Activated T-helper 17 cell treated with anti-CD3 and anti-CD28 coated beads, Interleukin-2, amount 50 U/mL, for 72 hours (primary cell): ENCODE measurements around the gene COMMD1. TPM values are rescaled to one million over a fixed set of nuclear protein-coding genes. Genes with fewer than 3 reads are reported as not detected.
"Not testable (repeated sequence)": the region's sequence is repeated elsewhere in the genome, so short reads cannot be mapped to it uniquely, and the experiment has no call there.

Experiments used
- ATAC-seq: fragments of 150-1000 bp; cut with Tn5 transposase; replicated peaks from 2 replicates; pipeline ENCODE4 v1.10.0; 2021; ENCODE audit warnings: mild to moderate bottlenecking, moderate library complexity
- H3K27ac Mint-ChIP-seq: one replicate; pipeline ENCODE4 v1.8.0; 2022; ENCODE audit warnings: mixed read lengths
- H3K27me3 Mint-ChIP-seq: one replicate; pipeline ENCODE4 v1.8.0; 2022; ENCODE audit warnings: mixed read lengths
- H3K36me3 Mint-ChIP-seq: one replicate; pipeline ENCODE4 v1.8.0; 2022; ENCODE audit warnings: low read depth, mild to moderate bottlenecking, mixed read lengths
- H3K4me1 Mint-ChIP-seq: one replicate; pipeline ENCODE4 v1.8.0; 2022; ENCODE audit warnings: mixed read lengths
- H3K4me3 Mint-ChIP-seq: one replicate; pipeline ENCODE4 v1.8.0; 2022; ENCODE audit warnings: mild to moderate bottlenecking, mixed read lengths
- H3K9me3 Mint-ChIP-seq: one replicate; pipeline ENCODE4 v1.8.0; 2022; ENCODE audit warnings: mixed read lengths
- total RNA-seq, 2 donors: library from RNA; stranded (reverse); gene quantifications; one replicate each; pipeline ENCODE4 v1.2.3, GENCODE V29; 2022

The COMMD1 gene
- total RNA-seq, 2 donors from 2014 or later = 17.7 to 27.0 TPM

- Mint-ChIP-seq H3K36me3 (no peaks in the 10 kb centered on the region), H3K4me3 (no peak overlapping the region), H3K9me3 (no peaks in the 10 kb centered on the region), H3K27me3 (no peaks in the 10 kb centered on the region), H3K4me1 (no peaks in the 10 kb centered on the region), H3K27ac (no peak overlapping the region)
- ATAC-seq = no peak
Observed at GRCh38 chr2:61969376-61969775, 63.9 kb downstream of the COMMD1 start.

DNA sequence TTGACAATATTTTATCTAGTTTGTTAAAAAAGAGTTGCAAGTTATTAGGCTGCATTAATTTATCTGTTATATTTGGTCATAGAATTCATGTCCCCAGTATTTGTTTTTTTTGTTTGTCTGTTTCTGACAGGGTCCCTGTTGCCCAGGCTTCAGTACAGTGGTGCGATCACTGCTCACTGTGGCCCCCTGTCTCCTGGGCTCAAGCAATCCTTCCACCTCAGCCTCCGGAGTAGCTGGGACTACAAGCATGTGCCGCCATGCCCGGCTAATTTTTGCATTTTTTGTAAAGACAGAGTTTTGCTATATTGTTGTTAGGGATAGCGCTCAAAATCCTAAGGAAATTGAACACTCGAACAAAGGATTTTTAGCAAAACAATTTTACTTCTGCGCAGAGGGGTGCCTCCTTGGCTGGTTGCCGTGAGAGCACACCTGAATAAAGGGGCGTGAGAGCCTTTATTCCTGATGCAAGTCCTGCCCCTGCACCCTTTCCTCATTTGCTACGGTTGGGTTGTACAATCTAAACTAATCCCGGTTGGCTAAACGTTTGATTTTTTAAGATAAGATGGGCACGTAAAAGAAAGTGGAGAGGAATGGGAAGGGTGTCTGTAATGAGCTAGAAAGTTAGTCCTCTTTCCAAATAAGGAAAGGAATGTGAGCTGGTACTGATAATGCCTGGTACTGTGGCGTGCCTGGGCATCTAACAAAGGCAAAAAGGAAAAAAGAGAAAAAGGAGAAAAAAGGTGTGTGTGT is 65.5 kb downstream of the COMMD1 start:
- Mint-ChIP-seq H3K4me3 (no peak overlapping the region), H3K27ac (no peak overlapping the region), H3K4me1 (no peaks in the 10 kb centered on the region), H3K27me3 (no peaks in the 10 kb centered on the region), H3K36me3 (no peaks in the 10 kb centered on the region), H3K9me3 (no peaks in the 10 kb centered on the region)
- no peak for ATAC-seq

GRCh38 chr2:61978522-61978921 is 73.0 kb downstream of the COMMD1 start:
- Mint-ChIP-seq H3K27me3 (no peaks in the 10 kb centered on the region), H3K9me3 (peaks cover 6% of the 10 kb centered on the region), H3K4me3 (no peak overlapping the region), H3K36me3 (no peaks in the 10 kb centered on the region), H3K4me1 (peaks cover 6% of the 10 kb centered on the region), H3K27ac (no peak overlapping the region)
- no peak for ATAC-seq

GRCh38 chr2:61980758-61981157 is 75.3 kb downstream of the COMMD1 start:
- H3K27ac Mint-ChIP-seq = no peak overlapping the region
- H3K4me1 Mint-ChIP-seq = peaks cover 6% of the 10 kb centered on the region
- no peaks in the 10 kb centered on the region for H3K27me3 Mint-ChIP-seq
- no peak for ATAC-seq
- H3K36me3 Mint-ChIP-seq = no peaks in the 10 kb centered on the region
- H3K4me3 Mint-ChIP-seq = no peak overlapping the region
- H3K9me3 Mint-ChIP-seq = peaks cover 6% of the 10 kb centered on the region

DNA sequence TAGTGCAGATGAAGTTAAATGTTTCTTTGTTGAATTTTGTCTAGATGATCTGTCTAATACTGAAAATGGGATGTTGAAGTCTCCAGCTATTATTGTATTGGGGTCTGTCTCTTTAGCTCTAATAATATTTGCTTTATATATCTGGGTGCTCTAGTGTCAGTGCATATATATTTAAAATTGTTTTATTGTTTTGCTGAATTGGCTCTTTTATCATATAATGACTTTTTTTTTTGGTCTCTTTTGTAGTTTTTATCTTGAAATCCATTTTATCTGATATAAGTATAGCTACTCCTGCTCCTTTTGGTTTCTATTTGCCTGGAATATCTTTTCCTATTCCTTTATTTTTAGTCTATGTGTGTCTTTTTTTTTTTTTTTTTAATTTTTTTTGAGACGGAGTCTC is 79.2 kb downstream of the COMMD1 start:
- Mint-ChIP-seq H3K27ac (no peak overlapping the region), H3K27me3 (no peaks in the 10 kb centered on the region), H3K36me3 (no peaks in the 10 kb centered on the region), H3K9me3 (peaks cover 6% of the 10 kb centered on the region), H3K4me1 (peaks cover 6% of the 10 kb centered on the region), H3K4me3 (no peak overlapping the region)
- ATAC-seq = no peak

- no peak overlapping the region for H3K27ac Mint-ChIP-seq
- H3K9me3 Mint-ChIP-seq = no peaks in the 10 kb centered on the region
- no peaks in the 10 kb centered on the region for H3K4me1 Mint-ChIP-seq
- no peak for ATAC-seq
- H3K27me3 Mint-ChIP-seq = no peaks in the 10 kb centered on the region
- no peaks in the 10 kb centered on the region for H3K36me3 Mint-ChIP-seq
- no peak overlapping the region for H3K4me3 Mint-ChIP-seq
Observed at GRCh38 chr2:61988462-61989366, 83.2 kb downstream of the COMMD1 start.

DNA sequence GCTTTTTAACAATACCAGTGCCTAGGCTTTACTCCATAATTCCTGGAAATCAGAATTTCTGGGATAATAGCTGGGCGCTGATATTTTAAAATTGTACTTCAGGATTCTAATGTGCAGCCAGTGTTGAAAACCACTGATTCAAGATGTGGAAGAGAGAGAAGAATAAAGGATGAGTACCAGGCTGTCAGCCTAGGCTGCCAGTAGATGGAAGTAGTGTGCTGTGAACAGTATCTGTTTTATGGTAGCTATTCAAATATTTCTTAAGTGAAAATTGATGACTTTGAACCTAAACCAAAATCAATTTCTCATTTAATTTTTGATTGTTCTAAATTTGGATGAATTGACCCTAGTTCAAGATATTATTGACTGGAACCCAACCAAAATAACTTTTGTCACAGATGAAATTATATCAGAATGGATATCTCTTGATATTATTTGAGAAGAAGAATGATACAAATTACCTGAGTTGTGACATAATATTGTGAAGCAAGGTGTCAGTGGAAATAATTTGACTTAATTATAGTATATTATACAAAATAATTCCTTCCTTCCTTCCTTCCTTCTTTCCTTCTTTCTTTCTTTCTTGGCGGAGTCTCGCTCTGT is 88.0 kb downstream of the COMMD1 start:
- ATAC-seq = no peak
- H3K9me3 Mint-ChIP-seq = no peaks in the 10 kb centered on the region
- no peak overlapping the region for H3K27ac Mint-ChIP-seq
- H3K27me3 Mint-ChIP-seq = no peaks in the 10 kb centered on the region
- no peaks in the 10 kb centered on the region for H3K36me3 Mint-ChIP-seq
- no peaks in the 10 kb centered on the region for H3K4me1 Mint-ChIP-seq
- no peak overlapping the region for H3K4me3 Mint-ChIP-seq

DNA sequence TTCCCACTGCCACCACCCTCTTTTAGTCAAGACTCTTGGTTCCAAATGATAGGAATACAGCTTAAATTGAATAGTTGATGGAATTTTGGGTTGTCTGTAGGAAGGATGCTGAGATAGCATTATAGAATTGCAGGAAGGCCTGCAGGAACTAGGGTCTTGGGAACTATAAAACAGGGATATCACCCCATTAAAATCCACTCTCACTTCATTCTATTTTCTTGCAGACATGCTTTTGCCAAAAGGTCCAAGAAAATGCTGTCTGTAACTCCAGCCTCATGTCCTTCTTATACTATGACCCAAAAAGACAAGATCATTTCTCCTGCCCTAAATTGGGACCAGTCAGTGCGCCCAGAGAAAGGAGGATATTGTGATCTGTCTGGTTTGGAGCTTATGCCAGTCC is 89.1 kb downstream of the COMMD1 start:
- H3K27me3 Mint-ChIP-seq = no peaks in the 10 kb centered on the region
- H3K9me3 Mint-ChIP-seq = no peaks in the 10 kb centered on the region
- no peak overlapping the region for H3K27ac Mint-ChIP-seq
- H3K36me3 Mint-ChIP-seq = no peaks in the 10 kb centered on the region
- H3K4me3 Mint-ChIP-seq = no peak overlapping the region
- no peak for ATAC-seq
- no peaks in the 10 kb centered on the region for H3K4me1 Mint-ChIP-seq

GRCh38 chr2:61995065-61995464 is 89.6 kb downstream of the COMMD1 start:
- H3K36me3 Mint-ChIP-seq = no peaks in the 10 kb centered on the region
- H3K9me3 Mint-ChIP-seq = no peaks in the 10 kb centered on the region
- ATAC-seq = no peak
- no peaks in the 10 kb centered on the region for H3K4me1 Mint-ChIP-seq
- no peak overlapping the region for H3K4me3 Mint-ChIP-seq
- no peaks in the 10 kb centered on the region for H3K27me3 Mint-ChIP-seq
- H3K27ac Mint-ChIP-seq = no peak overlapping the region

DNA sequence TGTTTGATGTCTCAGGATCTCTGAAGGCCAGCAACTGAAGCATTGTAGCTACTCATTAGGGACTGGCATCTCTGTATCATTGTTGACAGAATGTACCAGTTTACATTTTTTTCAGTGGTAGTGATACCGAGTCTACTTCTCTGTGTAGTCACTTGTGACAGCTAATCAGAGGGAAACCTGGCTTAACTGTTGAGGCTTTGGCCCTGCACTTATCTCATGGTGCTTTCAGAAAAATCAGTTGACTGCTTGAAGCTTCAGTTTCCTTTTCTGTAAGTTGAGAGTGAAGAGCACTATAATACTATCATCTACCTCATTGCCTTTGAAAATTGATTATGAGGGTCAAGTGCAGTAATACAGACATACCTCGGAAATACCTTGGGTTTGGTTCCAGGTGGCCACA is 90.0 kb downstream of the COMMD1 start:
- Mint-ChIP-seq H3K27me3 (no peaks in the 10 kb centered on the region), H3K9me3 (no peaks in the 10 kb centered on the region), H3K36me3 (peaks cover 2% of the 10 kb centered on the region), H3K4me1 (no peaks in the 10 kb centered on the region), H3K27ac (no peak overlapping the region), H3K4me3 (no peak overlapping the region)
- no peak for ATAC-seq

DNA sequence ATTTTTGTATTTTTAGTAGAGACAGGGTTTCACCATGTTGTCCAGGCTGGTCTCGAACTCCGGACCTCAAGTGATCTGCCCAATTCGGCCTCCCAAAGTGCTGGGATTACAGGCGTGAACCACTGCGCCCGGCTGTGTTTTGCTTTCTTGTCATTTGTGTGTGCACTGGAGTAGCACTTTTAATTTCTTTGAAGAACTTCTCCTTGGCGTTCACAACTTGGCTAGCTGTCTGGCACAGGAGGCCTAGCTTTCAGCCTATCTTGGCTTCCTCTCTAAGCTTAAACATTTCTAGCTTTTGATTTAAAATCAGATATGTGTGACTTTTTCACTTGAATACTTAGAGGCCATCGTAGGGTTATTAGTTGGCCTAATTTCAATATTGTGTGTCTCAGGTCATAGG is 93.0 kb downstream of the COMMD1 start:
- no peaks in the 10 kb centered on the region for H3K4me1 Mint-ChIP-seq
- no peak overlapping the region for H3K4me3 Mint-ChIP-seq
- H3K27me3 Mint-ChIP-seq = no peaks in the 10 kb centered on the region
- no peak overlapping the region for H3K27ac Mint-ChIP-seq
- no peaks in the 10 kb centered on the region for H3K9me3 Mint-ChIP-seq
- ATAC-seq = no peak
- peaks cover 12% of the 10 kb centered on the region for H3K36me3 Mint-ChIP-seq

DNA sequence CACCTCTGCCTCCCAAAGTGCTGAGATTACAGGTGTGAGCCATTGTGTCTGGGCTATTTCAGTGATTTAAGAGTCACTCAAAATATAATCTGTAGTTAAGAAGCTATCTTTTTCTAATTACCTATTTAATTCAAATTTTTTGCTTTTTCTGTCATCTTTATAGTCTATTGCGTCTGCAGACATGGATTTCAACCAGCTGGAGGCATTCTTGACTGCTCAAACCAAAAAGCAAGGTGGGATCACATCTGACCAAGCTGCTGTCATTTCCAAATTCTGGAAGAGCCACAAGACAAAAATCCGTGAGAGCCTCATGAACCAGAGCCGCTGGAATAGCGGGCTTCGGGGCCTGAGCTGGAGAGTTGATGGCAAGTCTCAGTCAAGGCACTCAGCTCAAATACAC is 95.1 kb downstream of the COMMD1 start:
- no peak for ATAC-seq
- H3K27ac Mint-ChIP-seq = no peak overlapping the region
- H3K4me1 Mint-ChIP-seq = no peaks in the 10 kb centered on the region
- no peak overlapping the region for H3K4me3 Mint-ChIP-seq
- H3K36me3 Mint-ChIP-seq = peaks cover 32% of the 10 kb centered on the region
- no peaks in the 10 kb centered on the region for H3K27me3 Mint-ChIP-seq
- H3K9me3 Mint-ChIP-seq = no peaks in the 10 kb centered on the region

- peaks cover 32% of the 10 kb centered on the region for H3K36me3 Mint-ChIP-seq
- H3K9me3 Mint-ChIP-seq = no peaks in the 10 kb centered on the region
- no peak overlapping the region for H3K4me3 Mint-ChIP-seq
- no peaks in the 10 kb centered on the region for H3K27me3 Mint-ChIP-seq
- no peaks in the 10 kb centered on the region for H3K4me1 Mint-ChIP-seq
- H3K27ac Mint-ChIP-seq = no peak overlapping the region
- no peak for ATAC-seq
Observed at GRCh38 chr2:62001431-62001830, 96.0 kb downstream of the COMMD1 start.

GRCh38 chr2:62004428-62004827 is 99.0 kb downstream of the COMMD1 start:
- H3K9me3 Mint-ChIP-seq, ATAC-seq, H3K27ac Mint-ChIP-seq, H3K4me3 Mint-ChIP-seq, H3K27me3 Mint-ChIP-seq, H3K4me1 Mint-ChIP-seq: not testable (repeated sequence)
- peaks cover 32% of the 10 kb centered on the region for H3K36me3 Mint-ChIP-seq

GRCh38 chr2:62007555-62007954 is 102.1 kb downstream of the COMMD1 start:
- H3K27me3 Mint-ChIP-seq = no peaks in the 10 kb centered on the region
- peaks cover 19% of the 10 kb centered on the region for H3K36me3 Mint-ChIP-seq
- H3K9me3 Mint-ChIP-seq = no peaks in the 10 kb centered on the region
- peaks cover 5% of the 10 kb centered on the region for H3K4me1 Mint-ChIP-seq
- H3K4me3 Mint-ChIP-seq = no peak overlapping the region
- ATAC-seq = no peak
- no peak overlapping the region for H3K27ac Mint-ChIP-seq
